IPS-NIHi7 (cell line): ENCODE measurements around the gene PTK6.

Source experiments
- DNase-seq: peaks from one replicate; pipeline ENCODE4 v3.0.0; 2012; ENCODE audit warnings: mixed read lengths; ENCODE audit errors: extremely low spot score

PTK6 gene

DNA sequence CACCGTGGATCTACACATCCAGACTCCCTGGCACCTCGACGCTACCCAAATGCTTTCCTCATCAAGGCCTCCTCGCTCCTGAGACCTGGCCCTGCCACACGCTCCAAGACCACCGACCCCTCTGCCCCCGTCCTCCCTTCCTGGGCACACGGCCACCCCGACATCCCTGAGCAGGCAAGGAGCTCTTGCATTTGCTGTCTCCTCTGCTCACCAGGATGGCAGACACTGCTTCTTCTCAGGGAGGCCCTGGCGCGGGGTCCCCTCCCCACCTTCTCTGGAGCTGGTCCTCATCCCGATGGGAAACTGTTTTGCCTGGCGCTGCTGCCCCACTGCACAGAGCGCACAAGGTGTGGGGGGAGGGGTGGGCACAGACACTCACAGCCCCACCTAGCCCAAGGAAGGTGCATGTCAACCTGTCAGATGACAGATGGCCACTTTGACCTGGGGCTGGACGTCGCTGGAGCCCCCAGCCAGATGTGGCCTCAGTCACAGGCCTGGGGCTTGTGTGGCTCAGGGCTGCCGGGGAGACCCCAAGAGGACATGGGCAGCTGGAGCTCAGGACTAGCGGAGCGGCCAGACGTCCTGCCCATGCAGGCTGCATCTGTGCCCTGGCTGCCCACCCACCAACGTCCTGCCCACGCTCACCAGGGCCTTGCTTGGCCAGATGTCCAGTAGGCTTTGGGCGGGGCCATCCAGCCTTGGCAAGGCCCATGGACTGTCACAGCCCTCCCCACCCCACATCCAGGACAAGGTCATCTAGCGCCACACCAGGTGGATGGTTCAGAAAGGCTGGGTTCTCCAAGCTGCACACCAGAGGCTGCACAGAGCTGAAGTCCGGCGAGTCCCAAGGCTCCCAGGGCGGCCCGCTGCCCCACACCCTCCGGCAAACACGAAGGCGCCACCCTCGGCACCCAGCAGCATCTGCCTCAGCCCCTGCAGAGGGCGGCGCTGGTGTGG is 58.6 kb downstream of the PTK6 start:
- no peak for DNase-seq
